HL-60/S4 treated with retinoic acid at 250 ng/mL for 4 days and 3 days (cell line): ENCODE results near the gene KIRREL3.

Experiments used
- in situ Hi-C: fragments of 300-500 bp; cut with MboI; formaldehyde crosslinking; loops from 2 replicates; pipeline ENCODE4 v1.7.0; 2022; ENCODE audit warnings: low sequenced_read_pairs

KIRREL3 gene

DNA sequence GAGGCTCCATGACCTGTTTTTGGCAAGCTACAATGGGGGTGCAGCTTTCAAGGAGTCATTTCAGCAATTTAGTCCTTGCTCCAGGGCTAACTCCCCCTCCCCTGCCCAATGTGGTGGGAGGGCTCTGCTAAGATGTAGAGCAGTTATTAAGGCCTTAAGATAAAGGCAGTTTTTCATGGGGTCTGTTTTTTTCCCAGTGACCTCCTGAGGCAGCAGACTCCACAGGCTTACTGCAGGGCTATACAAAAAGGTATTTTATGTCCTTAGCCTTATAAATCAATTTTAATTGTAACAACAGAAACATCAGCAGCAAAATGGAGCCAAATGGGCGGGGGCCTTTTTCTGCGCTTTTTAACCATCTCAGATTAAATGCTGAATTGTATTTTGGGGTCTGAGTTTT lies 192.3 kb downstream of the KIRREL3 start:
- in situ Hi-C loops: no loop called here

DNA sequence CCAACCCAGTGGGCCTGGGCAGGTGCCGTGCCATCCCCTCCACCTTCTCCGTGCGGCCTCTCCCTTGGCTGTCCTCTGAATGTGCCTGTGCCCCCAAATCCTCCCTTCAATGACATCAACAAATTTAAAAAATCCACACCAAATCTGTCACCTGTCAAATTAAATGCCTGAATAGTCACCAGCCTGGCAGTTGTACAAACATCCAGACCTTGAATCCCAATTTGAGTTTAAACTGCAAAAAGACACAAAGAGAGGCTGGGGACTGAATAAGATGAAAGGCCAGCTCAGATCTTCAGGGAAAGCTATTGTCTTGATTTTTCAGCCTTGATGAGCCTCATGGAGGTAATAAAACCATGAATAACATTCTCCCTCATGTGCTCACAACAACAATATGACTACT lies 194.7 kb downstream of the KIRREL3 start:
- in situ Hi-C loops: no loop called here

DNA sequence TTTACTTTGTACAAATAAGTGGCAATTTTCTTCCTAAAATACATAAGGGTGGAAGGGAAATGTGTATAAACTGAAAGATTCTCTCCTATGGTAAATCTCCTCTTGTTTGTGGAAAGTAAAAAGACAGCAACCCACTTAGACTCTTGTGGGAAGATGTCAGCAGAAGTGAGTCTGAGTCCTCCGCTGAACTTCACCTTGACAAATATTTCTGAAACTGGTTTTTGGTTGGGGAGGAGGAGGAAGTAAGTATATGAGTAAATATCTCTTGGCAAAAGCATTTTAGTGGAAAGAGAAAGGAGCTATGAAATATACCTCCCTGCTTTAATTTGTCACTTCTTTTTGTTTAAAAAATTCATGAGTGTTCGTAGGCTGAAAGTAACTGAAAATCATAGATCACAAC lies 196.2 kb downstream of the KIRREL3 start:
- in situ Hi-C loops: no loop called here

DNA sequence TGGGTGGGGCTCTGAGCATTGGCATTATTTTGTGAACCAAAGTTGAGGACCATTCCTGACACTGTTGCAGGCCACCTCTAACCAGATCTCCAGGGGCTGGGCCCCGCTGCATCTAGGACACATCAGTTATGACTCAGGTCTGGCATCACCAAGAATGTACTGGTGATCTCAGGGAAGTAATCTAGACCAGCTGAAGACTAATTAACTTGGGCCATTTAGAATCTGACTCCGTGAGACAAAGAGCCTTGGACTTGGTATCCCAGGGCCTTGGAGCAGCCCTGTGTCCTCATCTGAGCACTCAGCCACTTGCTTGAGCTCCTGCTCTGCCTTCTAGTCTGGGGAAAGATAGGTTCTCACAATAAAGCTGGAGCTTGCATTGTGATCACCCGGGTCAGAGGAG lies 200.6 kb downstream of the KIRREL3 start:
- in situ Hi-C loops: no loop called here

DNA sequence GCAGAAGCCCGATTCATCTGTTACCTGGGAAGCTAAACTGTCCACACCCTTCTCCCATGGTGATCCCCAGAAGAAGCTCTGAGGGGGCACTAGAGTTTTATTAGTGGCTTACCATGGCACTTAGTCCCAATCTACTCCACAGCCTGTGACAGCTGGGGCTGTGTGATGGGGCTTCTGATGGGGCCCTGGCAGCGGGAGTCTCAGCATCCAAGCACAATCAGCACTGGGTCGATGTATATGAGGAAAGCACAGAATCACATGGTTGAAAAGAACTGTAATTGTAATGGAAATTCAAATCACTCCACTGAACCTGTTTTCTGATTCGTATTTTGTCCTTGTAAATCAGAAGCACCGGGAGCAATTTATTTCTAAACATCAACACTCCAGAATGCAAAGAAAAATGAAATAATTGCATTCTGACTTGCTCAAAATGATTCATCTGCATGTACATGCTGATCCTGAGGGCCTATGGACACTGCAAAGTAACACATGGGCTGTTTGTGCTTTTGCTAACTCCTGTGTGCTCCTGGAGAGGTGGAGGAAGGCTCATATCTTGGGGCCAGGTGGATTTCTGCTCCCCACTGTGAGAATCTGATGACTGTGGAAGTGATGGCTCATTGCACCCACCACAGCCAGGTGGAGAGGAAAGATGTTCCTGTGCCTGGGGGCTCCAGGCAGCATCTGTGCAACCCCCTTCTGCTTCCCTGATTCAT lies 203.0 kb downstream of the KIRREL3 start:
- in situ Hi-C loops: no loop called here

DNA sequence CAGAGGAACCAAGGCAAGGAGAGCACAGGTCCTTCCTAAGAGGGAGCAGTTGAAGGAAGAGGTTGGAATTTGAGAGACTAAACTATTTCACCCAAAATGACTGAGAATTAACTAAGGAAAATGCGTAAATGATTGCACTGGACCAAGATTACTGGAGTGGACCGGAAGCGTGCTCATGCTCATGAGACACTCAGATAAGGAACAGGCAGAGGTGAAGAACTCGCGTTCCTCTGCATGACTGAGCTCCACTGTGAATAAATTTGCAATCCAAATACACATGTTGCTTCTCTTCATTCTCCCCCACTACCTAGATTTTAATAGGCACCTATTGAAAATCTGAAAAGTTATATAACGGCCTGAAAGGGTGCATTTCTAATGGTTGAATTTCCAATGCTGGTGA lies 207.0 kb downstream of the KIRREL3 start:
- in situ Hi-C loops: no loop called here

DNA sequence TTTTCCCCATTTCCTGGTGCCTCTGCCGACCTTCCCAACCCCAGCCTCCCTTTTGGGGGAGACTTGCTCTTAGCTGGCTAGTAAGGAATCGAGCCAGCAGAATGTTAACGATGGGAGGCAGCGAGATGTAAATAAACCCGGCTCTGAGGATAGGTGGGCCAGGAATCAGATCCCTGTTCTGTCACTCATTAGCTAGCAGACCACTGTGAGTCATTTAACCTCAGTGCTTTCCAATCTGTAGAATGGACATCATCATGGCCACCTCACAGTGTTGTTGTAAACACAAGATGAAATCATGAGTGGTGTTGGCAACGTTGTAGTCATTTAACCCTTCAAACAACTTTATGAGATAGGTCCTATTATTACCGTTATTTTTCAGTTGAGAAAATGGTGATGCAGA lies 208.6 kb downstream of the KIRREL3 start:
- in situ Hi-C loops: no loop called here

DNA sequence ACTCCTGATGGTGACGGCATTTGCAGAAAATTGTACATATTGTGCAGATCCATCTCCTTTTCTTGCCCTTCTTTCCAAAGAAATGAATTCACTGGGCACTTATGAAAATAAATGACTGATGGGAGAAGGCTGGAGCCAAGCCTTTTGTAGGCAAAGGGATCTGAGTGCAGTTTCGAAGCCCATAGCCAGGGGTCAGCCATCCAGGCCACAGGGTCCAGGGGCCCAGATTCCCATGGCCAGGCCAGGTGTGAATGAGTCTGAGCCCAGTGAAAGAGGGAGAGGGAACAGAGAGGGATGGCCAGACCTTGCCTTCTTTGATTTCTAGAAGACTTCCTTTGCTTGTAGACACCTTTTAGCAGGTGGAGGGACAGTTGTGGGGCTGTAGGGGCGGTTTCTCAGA lies 209.1 kb downstream of the KIRREL3 start:
- in situ Hi-C loops: no loop called here

DNA sequence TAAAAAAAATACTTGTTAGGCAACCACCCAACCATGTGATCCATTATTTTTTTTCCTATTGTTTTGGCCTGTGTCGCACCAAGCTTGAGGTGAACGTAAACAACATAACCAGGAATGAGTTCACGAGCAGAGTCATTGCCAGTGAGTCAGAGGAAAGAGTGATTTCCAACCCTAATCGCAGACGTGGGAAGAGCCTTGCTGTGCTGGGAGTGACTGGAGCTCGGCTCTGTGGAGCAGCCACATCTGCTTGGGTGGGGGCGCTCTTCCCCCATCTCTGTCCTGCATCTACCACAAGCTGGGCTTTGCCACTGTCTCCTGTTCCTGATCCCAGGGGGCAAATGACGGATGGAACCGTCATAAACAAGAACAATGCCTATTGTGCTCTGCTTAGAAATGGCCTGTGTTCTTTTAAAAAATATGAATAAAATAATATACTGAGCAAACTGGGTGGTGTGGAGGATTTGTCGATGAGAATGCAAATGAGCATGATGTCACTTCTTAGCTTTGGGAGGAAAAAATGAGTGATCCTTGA lies 210.0 kb downstream of the KIRREL3 start:
- in situ Hi-C loops: no loop called here

DNA sequence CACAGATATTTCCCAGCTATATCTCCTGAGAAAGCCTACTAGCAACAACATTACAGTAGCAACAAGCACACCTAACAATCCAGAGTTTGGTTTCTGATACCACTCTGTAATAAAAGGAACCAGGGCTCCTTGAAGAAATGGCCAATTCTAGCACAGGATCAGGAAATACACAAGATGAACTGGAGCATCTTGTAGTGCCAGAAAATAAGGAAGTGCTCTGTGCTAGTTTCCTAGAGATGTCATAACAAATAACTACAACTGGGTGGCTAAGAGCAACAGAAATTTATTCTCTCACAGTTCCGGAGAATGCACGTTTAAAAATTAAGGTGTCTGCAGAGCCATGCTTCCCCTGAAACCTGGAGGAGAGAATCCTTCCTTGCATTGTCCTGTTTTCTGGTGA lies 217.8 kb downstream of the KIRREL3 start:
- in situ Hi-C loops: no loop called here

DNA sequence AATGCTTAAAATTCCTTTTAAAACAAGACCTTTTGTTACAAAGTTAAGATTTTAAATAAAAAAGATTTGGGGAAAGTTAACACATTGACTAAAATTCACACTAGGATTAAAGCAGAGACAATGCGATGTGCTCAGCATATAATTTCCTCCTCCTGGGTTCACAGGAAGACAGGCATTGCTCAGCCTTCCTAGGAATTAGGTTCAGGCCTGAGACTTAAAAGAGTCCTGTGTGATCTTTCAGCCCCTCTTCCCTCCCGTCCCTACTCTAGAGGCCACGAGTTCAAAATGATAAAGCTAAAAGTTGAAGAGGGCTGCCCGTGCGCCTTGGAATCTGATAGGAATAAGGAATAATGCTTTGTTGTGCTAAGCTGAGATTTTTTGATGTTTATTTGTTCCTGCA lies 218.6 kb downstream of the KIRREL3 start:
- in situ Hi-C loops: no loop called here

DNA sequence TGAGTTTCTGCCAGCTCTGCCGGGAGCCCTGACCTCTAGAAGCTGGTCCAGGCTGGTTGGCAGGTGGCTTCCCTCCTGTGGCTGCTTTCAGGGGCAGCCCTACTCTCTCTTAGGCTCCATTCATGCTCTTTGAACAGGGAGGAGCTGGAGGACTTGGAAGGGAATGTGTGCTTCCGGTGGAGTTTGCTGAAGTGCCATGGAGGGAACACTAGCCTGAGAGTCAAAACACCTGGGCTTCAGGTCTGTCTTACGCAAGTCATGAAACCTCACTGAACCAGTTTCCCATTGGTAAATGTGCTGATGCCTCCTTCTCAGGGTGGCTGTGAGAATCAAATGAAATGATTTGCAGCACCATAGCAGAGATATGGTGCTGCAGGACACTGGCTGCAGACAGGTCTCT lies 224.5 kb downstream of the KIRREL3 start:
- in situ Hi-C loops: no loop called here

DNA sequence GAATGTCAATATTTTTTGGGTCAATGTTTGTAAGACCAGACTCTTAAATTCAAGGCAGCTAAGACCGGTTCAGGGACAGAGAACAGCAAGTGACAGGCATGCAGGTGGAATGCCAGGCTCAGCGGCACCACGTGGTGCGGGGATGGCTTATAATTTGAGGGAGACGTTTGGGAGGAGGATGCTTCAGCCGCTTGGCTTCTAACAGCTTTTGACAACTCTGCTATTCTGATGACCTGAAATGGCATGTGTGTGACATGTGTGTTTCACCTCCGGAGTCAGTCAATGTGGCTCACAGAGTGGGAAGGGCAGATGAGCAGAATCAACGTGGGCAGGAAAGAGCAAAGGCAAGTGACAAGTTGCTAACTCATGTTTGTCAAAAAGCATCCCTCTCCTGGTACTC lies 228.3 kb downstream of the KIRREL3 start:
- in situ Hi-C loops: no loop called here

DNA sequence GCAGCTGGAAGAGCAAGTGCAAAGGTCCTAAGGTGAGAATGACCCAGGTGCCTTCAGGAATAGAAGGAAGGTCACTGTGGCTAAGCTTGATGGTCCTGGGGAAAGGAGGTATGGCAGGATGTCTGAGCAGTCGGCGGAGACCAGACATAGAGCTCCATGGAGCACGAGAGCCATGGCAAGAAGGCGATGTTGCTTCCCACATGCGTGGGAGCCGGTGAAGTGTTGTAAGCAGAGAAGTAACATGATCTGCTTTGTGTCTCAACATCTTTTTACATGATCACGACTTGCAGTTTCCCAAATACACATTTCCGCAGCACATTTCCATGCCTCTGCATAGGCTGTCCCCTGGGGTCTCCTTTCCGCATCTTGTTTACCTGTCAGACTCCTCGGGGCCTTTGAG lies 231.9 kb downstream of the KIRREL3 start:
- in situ Hi-C loops: no loop called here

DNA sequence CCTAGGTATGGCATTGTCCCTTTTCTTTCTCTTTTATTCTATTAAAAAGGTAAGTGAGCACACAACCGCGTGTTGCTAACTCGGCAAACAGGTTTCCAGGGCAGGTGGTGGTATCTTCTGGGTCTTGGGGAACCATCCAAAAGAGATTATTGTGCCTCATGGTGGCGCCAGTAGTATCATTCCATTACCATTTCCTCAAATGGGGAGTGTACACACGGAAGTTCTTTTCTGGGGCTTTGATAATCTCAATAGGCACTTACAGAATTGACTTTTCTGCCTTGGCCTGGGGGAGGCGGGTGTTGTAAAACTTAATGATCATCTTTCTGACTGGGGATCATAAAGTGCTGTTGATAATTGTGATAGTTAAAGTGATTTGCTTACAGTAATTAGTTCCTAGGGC lies 234.1 kb downstream of the KIRREL3 start:
- in situ Hi-C loops: no loop called here

DNA sequence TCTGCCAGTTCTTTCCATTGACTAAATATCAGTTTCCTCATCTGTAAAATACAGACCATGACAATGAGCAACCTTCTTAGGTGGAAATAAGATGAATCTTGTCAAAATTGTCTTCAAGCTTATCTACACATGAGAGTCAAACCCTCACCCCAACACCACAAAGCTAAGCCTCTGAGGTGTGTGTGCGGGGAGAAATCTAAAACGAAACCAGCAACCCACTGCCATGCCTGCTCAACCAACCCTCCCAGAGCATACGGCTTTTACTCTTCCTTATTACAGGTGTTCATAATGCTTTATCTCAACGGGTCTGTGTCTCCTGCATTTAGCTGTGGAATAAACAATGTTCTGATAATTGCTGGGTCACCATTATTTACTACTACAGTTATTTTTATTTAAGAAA lies 235.4 kb downstream of the KIRREL3 start:
- in situ Hi-C loops: no loop called here

DNA sequence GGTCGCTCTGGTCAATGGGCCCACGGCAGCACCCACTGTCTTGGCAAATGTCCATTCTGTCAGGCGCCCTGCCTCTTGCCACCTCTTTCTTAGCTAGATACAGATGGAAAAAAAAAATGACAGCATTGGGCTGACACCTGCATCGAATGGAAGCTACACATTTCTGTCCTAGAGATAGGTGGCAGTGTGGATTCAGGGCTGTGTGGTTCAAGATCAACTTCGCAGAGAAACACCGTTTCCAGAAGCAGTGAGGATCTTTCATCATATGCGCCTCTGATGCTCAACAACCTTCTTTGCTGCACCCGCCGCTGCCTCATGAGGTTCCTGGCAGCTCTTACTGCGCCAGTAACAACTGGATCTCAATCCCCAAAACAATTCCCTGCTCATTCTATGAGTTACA lies 236.3 kb downstream of the KIRREL3 start:
- in situ Hi-C loops: no loop called here

DNA sequence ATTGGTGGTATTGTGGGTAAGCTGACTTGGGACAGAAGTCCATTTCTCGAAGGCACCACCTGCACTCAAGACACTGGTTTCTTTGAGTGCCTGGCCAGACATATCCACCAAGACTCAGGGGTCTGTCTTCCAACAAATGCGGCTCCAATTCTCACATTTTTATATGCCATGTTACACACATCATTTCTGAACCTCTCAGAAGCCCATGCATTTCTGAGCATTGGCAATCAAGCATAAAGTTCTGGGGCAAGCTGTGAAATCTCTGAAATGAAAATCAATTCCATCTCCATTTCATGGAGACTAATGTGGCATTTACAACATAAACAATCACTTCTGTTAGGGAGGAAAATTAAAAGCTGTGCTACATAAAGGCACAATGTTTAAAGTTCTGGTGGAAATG lies 243.7 kb downstream of the KIRREL3 start:
- in situ Hi-C loops: no loop called here

DNA sequence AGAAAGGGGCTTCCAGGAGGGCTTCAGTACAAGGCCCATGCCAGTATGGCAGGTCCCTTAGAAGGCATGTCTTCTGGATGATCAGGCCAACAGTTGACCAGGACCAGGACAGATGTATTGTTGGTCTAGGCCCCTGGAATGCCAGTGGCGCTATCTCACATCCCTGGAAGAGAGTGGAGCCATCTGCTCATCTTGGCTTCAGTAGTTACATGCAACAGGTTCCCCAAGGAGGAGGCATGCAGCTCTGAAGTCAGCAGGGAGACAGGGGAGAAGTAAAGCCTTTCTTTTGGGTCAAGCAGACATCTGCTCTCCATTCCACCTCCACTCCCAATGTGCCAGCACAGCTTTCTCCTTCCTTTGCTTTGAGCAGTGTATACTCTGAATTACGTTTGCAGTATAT lies 244.1 kb downstream of the KIRREL3 start:
- in situ Hi-C loops: no loop called here

DNA sequence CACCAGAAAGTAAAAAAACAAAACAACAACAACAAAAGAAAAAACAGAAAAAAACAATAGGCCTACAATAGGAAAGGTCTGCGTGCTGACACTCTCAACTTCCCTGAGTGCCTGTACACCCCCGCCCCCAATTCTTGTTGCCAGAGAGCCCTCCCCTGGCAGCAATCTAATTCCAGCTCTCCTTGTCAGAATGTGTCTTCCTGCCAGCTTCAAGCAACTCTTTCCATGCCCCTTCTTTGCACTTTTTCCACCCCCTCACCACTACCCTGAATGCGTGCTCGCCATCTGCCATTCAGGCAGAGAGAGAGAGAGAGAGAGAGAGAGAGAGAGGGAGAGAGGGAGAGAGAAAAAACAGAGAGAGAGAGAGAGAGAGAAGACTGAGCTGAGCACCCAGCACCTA lies 245.0 kb downstream of the KIRREL3 start:
- in situ Hi-C loops: no loop called here

DNA sequence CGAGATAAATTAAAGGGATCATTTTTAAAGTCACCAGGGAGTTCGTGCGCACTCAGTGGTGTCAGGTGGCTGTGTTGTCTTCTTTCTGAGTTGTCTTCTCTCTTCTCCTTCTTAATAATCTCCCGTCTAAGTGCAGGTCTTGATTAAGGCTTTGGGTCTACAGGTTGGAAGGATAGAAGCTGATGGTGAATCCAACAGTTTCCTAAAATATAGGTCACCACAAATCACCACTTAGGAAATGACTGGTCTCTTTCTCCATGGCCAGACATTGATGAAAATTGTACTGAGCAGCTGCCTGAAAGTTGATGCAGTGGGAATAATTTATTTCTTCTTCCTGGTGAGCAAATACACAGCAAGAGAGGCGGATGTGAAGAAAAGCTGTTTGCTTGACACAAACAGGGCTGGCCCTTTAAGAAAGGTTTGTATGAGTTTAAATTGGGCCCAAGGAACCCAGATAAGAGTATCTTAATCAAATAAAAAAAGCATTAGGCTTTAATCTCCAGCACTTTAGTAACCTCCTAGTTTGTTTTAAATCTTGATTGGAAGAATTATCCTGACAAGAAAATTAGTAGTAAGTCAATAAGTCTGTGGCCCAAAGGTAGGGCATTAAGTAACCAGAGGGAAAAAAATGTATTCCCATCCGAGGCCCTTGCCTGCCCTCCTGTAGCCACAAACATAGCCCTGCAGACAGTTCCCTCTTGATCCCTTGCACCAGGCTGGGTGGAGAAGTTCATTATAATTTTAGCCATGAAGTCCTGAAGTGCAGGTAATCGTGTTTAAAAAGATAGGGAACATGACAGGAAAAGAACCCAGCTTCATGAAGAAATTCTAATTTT lies 245.8 kb downstream of the KIRREL3 start:
- in situ Hi-C loops: no loop called here

DNA sequence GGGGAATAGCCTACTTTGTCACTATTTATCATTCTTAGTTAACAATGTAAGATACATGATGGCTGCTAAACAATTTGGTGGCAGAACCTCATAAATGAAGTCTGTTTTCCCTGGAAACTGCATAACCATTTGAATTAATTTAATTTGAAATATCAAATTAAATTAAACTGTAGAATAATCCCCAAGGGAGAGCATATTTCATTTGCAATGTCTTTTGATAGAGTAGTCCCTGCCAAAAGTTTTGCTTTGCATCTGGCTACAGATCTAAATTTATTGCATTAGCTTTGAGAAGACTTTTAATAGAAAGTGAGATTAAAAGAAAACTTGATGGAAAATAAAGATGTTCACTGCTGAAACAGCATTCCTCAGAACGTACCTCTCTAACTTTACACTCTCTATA lies 246.6 kb downstream of the KIRREL3 start:
- in situ Hi-C loops: no loop called here
